Nephron (organoid): Measurements from ENCODE around the gene SMIM9.

Experiments
- H3K27ac Mint-ChIP-seq, 3 experiments: 2 replicates each; pipeline ENCODE4 v1.8.0; 2020; ENCODE audit warnings: mixed read lengths in 3 of 3, mild to moderate bottlenecking in 2 of 3, moderate library complexity in 1 of 3
- H3K27me3 Mint-ChIP-seq: 2 replicates; pipeline ENCODE4 v1.8.0; 2021; ENCODE audit warnings: low read depth, mild to moderate bottlenecking, moderate library complexity, mixed read lengths
- H3K36me3 Mint-ChIP-seq: 2 replicates; pipeline ENCODE4 v1.8.0; 2020; ENCODE audit warnings: low read depth, mixed read lengths
- H3K4me1 Mint-ChIP-seq: 2 replicates; pipeline ENCODE4 v1.8.0; 2020; ENCODE audit warnings: mixed read lengths
- H3K4me3 Mint-ChIP-seq, 3 experiments: 2 replicates each; pipeline ENCODE4 v1.8.0; 2020; ENCODE audit warnings: mild to moderate bottlenecking in 3 of 3, mixed read lengths in 3 of 3, moderate library complexity in 2 of 3
- H3K9me3 Mint-ChIP-seq: 2 replicates; pipeline ENCODE4 v1.8.0; 2020; ENCODE audit warnings: mixed read lengths
- TF ChIP-seq, protein P1 (sequence below), 3 experiments: fragments of 200-600 bp; sonication (generic); IDR thresholded peaks; one replicate each; pipeline ENCODE4 v1.5.0; 2021; ENCODE audit warnings: antibody characterized with exemption in 3 of 3; ENCODE audit not compliant: unreplicated experiment in 3 of 3

Gene SMIM9

DNA sequence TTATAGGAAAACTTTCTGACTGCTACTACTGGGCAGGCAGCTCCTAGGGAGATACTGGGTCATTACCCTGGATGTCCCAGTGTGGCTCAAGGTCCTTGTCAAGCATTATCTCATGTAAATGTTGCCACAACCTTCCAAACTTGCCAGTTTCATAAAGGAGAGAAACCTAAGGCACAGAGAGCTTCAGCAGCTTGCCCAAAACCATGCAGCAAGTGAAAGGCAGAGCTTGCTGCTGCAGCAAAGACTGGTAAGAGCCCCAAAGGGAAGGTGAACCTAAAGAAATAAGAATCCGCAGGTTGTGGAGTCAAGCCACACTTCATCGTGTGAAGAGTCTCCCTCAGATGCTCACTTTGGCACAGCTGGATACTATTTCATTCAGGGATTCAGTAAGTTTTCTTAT, 31.5 kb downstream of the SMIM9 start:
- no peak overlapping the region for H3K27ac Mint-ChIP-seq
- H3K36me3 Mint-ChIP-seq, result no peaks in the 10 kb centered on the region
- no peak overlapping the region for H3K4me3 Mint-ChIP-seq
- H3K27me3 Mint-ChIP-seq, result no peaks in the 10 kb centered on the region
- H3K4me1 Mint-ChIP-seq, result peaks cover 30% of the 10 kb centered on the region
- TF ChIP-seq, protein P1, sequence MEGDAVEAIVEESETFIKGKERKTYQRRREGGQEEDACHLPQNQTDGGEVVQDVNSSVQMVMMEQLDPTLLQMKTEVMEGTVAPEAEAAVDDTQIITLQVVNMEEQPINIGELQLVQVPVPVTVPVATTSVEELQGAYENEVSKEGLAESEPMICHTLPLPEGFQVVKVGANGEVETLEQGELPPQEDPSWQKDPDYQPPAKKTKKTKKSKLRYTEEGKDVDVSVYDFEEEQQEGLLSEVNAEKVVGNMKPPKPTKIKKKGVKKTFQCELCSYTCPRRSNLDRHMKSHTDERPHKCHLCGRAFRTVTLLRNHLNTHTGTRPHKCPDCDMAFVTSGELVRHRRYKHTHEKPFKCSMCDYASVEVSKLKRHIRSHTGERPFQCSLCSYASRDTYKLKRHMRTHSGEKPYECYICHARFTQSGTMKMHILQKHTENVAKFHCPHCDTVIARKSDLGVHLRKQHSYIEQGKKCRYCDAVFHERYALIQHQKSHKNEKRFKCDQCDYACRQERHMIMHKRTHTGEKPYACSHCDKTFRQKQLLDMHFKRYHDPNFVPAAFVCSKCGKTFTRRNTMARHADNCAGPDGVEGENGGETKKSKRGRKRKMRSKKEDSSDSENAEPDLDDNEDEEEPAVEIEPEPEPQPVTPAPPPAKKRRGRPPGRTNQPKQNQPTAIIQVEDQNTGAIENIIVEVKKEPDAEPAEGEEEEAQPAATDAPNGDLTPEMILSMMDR (IDR thresholded peaks at IDR 0.05; ENCODE audit: unreplicated experiment in 3 of 3), result no peak
- peaks cover 18% of the 10 kb centered on the region for H3K9me3 Mint-ChIP-seq

DNA sequence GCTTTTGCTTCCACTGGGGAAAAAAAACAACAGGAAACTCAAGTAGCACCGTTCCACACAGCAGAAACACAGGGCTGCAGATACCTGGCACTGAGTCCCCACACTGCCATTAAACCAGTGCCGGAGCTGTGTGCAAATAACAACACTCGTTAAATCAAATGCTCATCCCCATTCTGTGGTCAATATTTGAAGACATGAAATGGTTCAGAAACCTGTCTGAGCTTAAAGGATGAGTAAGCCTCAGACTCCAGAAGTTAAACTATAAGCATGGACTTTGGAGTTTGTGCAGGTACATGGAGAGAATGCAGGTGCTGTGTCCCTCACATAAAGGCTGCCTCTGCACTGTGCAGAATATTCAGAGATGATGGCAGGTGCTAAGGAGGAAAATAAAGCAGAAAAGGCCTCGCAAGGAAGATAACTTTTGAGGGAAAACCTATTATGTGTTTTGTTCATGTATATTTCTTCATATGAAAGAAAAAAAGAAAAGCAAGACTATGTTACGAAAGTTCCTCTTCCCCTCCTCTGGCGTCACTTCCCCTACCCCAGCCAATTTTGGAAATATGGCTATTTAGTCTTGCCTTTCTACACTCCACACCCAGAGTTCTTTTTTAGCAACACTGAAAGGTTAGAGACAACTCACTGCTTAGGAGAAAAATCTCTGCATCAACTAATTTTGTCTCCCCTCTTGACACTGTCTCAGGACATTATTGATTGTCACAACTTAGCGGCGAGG, 33.8 kb downstream of the SMIM9 start:
- no peaks in the 10 kb centered on the region for H3K27me3 Mint-ChIP-seq
- TF ChIP-seq, protein P1 (IDR thresholded peaks at IDR 0.05; ENCODE audit: unreplicated experiment in 3 of 3), result no peak
- peak overlapping the region in 2 of 3 experiments; percentile 43 to 73 for H3K27ac Mint-ChIP-seq
- peaks cover 26% of the 10 kb centered on the region for H3K4me1 Mint-ChIP-seq
- no peak overlapping the region for H3K4me3 Mint-ChIP-seq
- peaks cover 2% of the 10 kb centered on the region for H3K9me3 Mint-ChIP-seq
- no peaks in the 10 kb centered on the region for H3K36me3 Mint-ChIP-seq

GRCh38 chrX:154799556-154800348, 34.7 kb downstream of the SMIM9 start:
- Mint-ChIP-seq H3K27ac (peak overlapping the region; percentile 9 to 73 (median 43)), H3K36me3 (no peaks in the 10 kb centered on the region), H3K27me3 (no peaks in the 10 kb centered on the region), H3K9me3 (peaks cover 2% of the 10 kb centered on the region), H3K4me1 (peaks cover 26% of the 10 kb centered on the region), H3K4me3 (no peak overlapping the region)
- TF ChIP-seq, protein P1 (IDR thresholded peaks at IDR 0.05; ENCODE audit: unreplicated experiment in 3 of 3), result no peak

GRCh38 chrX:154797006-154797405, 37.5 kb downstream of the SMIM9 start:
- H3K4me3 Mint-ChIP-seq, result no peak overlapping the region
- TF ChIP-seq, protein P1 (IDR thresholded peaks at IDR 0.05; ENCODE audit: unreplicated experiment in 3 of 3), result no peak
- H3K36me3 Mint-ChIP-seq, result no peaks in the 10 kb centered on the region
- no peaks in the 10 kb centered on the region for H3K27me3 Mint-ChIP-seq
- H3K9me3 Mint-ChIP-seq, result peaks cover 5% of the 10 kb centered on the region
- peaks cover 19% of the 10 kb centered on the region for H3K4me1 Mint-ChIP-seq
- no peak overlapping the region for H3K27ac Mint-ChIP-seq

DNA sequence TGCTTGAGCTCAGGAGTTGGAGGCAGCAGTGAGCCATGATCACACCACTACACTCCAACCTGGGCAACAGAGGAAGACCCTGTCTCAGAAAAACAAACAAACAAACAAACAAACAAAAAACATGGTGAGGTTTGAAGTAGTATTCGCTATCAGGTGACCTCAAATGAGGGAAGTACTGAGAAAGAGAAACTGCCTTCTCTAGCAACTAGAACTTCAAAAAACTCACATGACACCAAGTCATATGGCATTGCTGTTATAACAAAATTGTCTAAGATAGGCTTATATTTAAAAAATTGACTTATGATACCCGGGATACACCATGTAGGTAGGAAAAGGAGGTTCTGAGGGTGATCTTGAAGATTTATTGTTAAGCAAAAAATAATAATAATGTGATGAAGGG, 39.4 kb downstream of the SMIM9 start:
- TF ChIP-seq, protein P1 (IDR thresholded peaks at IDR 0.05; ENCODE audit: unreplicated experiment in 3 of 3), result no peak
- Mint-ChIP-seq H3K4me3 (no peak overlapping the region), H3K4me1 (peaks cover 15% of the 10 kb centered on the region), H3K27ac (no peak overlapping the region), H3K36me3 (no peaks in the 10 kb centered on the region), H3K27me3 (no peaks in the 10 kb centered on the region), H3K9me3 (peaks cover 6% of the 10 kb centered on the region)
